ENCODE results near the gene MYOZ3.

GRCh38 chr5:150661821-150662596 lies 958 bp downstream of the MYOZ3 start:
- TF ChIP-seq POLR2A (IDR thresholded peaks at IDR 0.05), result no peak
- no peak for TF ChIP-seq CTCF (IDR thresholded peaks at IDR 0.05 in 4 of 5, conservative IDR thresholded peaks at IDR 0.05 in 1 of 5)
